HEK293 (cell line): ENCODE results near the gene IBTK.

Source experiments
- CTCF ChIP-seq: fragments of 450-650 bp; formaldehyde crosslinking; IDR thresholded peaks from 2 replicates; pipeline ENCODE4 v1.5.1; 2016; ENCODE audit warnings: missing biosample characterization, missing genetic modification characterization
- HOXA7 ChIP-seq: sonication (generic); formaldehyde crosslinking; IDR thresholded peaks from 2 replicates; pipeline ENCODE4 v1.8.1; 2022; ENCODE audit warnings: missing genetic modification reagents, borderline replicate concordance
- KLF1 ChIP-seq: fragments of 450-650 bp; formaldehyde crosslinking; IDR thresholded peaks from 2 replicates; pipeline ENCODE4 v1.5.1; 2016; ENCODE audit warnings: missing biosample characterization, missing genetic modification characterization
- KLF16 ChIP-seq: fragments of 450-650 bp; formaldehyde crosslinking; IDR thresholded peaks from 2 replicates; pipeline ENCODE4 v1.5.1; 2017; ENCODE audit warnings: missing biosample characterization, missing genetic modification characterization
- KLF9 ChIP-seq: fragments of 450-650 bp; formaldehyde crosslinking; IDR thresholded peaks from 2 replicates; pipeline ENCODE4 v1.5.1; 2016; ENCODE audit warnings: missing biosample characterization, missing genetic modification characterization, low read depth
- MZF1 ChIP-seq: fragments of 450-650 bp; formaldehyde crosslinking; IDR thresholded peaks from 2 replicates; pipeline ENCODE4 v1.5.1; 2017; ENCODE audit warnings: missing biosample characterization, missing genetic modification characterization, borderline replicate concordance
- SETDB1 ChIP-seq: IDR thresholded peaks from one replicate; pipeline ENCODE4 v1.6.1; 2017; ENCODE audit warnings: mild to moderate bottlenecking, low read length, moderate library complexity, mixed read lengths; ENCODE audit not compliant: insufficient read length
- WT1 ChIP-seq: fragments of 450-650 bp; formaldehyde crosslinking; IDR thresholded peaks from 2 replicates; pipeline ENCODE4 v1.5.1; 2016; ENCODE audit warnings: missing biosample characterization, missing genetic modification characterization
- ZBTB10 ChIP-seq: fragments of 450-650 bp; formaldehyde crosslinking; IDR thresholded peaks from 2 replicates; pipeline ENCODE4 v1.5.1; 2016; ENCODE audit warnings: missing biosample characterization, missing genetic modification characterization
- ZBTB48 ChIP-seq: fragments of 450-650 bp; formaldehyde crosslinking; IDR thresholded peaks from 2 replicates; pipeline ENCODE4 v1.5.1; 2016; ENCODE audit warnings: missing biosample characterization, missing genetic modification characterization
- ZEB2 ChIP-seq: fragments of 450-650 bp; formaldehyde crosslinking; IDR thresholded peaks from 2 replicates; pipeline ENCODE4 v1.5.1; 2016; ENCODE audit warnings: missing biosample characterization, missing genetic modification characterization
- ZNF202 ChIP-seq: fragments of 450-650 bp; formaldehyde crosslinking; IDR thresholded peaks from 2 replicates; pipeline ENCODE4 v1.5.1; 2016; ENCODE audit warnings: missing biosample characterization, missing genetic modification characterization, borderline replicate concordance
- ZNF221 ChIP-seq: fragments of 450-650 bp; formaldehyde crosslinking; IDR thresholded peaks from 2 replicates; pipeline ENCODE4 v1.5.1; 2017; ENCODE audit warnings: missing biosample characterization, missing genetic modification characterization, borderline replicate concordance
- ZNF266 ChIP-seq: fragments of 450-650 bp; formaldehyde crosslinking; IDR thresholded peaks from 2 replicates; pipeline ENCODE4 v1.5.1; 2016; ENCODE audit warnings: missing biosample characterization, missing genetic modification characterization, low read depth
- ZNF37A ChIP-seq: fragments of 450-650 bp; IDR thresholded peaks from 2 replicates; pipeline ENCODE4 v1.5.1; 2018; ENCODE audit warnings: missing biosample characterization, missing genetic modification characterization
- ZNF398 ChIP-seq: fragments of 450-650 bp; formaldehyde crosslinking; IDR thresholded peaks from 2 replicates; pipeline ENCODE4 v1.5.1; 2017; ENCODE audit warnings: missing biosample characterization, missing genetic modification characterization
- ZNF518A ChIP-seq: fragments of 450-650 bp; formaldehyde crosslinking; conservative IDR thresholded peaks from 2 replicates; pipeline ENCODE4 v1.5.1; 2016; ENCODE audit warnings: low read depth, missing biosample characterization, missing genetic modification characterization
- ZNF544 ChIP-seq: fragments of 450-650 bp; formaldehyde crosslinking; IDR thresholded peaks from 2 replicates; pipeline ENCODE4 v1.5.0; 2017; ENCODE audit warnings: missing biosample characterization, missing genetic modification characterization
- ZNF580 ChIP-seq: fragments of 450-650 bp; formaldehyde crosslinking; IDR thresholded peaks from 2 replicates; pipeline ENCODE4 v1.5.1; 2016; ENCODE audit warnings: missing biosample characterization, missing genetic modification characterization
- ZNF600 ChIP-seq: fragments of 450-650 bp; formaldehyde crosslinking; IDR thresholded peaks from 2 replicates; pipeline ENCODE4 v1.5.1; 2016; ENCODE audit warnings: missing biosample characterization, missing genetic modification characterization
- ZNF660 ChIP-seq: fragments of 450-650 bp; IDR thresholded peaks from 2 replicates; pipeline ENCODE4 v1.5.1; 2018; ENCODE audit warnings: missing biosample characterization, mild to moderate bottlenecking, missing genetic modification characterization
- ZNF664 ChIP-seq: fragments of 450-650 bp; formaldehyde crosslinking; IDR thresholded peaks from 2 replicates; pipeline ENCODE4 v1.5.1; 2016; ENCODE audit warnings: missing biosample characterization, missing genetic modification characterization
- ZSCAN30 ChIP-seq: fragments of 450-650 bp; IDR thresholded peaks from 2 replicates; pipeline ENCODE4 v1.5.1; 2018; ENCODE audit warnings: missing biosample characterization, mild to moderate bottlenecking, missing genetic modification characterization, moderate library complexity
- TF ChIP-seq, protein P1 (sequence below): fragments of 450-650 bp; formaldehyde crosslinking; IDR thresholded peaks from 2 replicates; pipeline ENCODE4 v1.5.1; 2017; ENCODE audit warnings: missing biosample characterization, missing genetic modification characterization
- TF ChIP-seq, protein P2 (sequence below): fragments of 450-650 bp; formaldehyde crosslinking; IDR thresholded peaks from 2 replicates; pipeline ENCODE4 v1.5.1; 2017; ENCODE audit warnings: missing biosample characterization, missing genetic modification characterization

Gene IBTK

DNA sequence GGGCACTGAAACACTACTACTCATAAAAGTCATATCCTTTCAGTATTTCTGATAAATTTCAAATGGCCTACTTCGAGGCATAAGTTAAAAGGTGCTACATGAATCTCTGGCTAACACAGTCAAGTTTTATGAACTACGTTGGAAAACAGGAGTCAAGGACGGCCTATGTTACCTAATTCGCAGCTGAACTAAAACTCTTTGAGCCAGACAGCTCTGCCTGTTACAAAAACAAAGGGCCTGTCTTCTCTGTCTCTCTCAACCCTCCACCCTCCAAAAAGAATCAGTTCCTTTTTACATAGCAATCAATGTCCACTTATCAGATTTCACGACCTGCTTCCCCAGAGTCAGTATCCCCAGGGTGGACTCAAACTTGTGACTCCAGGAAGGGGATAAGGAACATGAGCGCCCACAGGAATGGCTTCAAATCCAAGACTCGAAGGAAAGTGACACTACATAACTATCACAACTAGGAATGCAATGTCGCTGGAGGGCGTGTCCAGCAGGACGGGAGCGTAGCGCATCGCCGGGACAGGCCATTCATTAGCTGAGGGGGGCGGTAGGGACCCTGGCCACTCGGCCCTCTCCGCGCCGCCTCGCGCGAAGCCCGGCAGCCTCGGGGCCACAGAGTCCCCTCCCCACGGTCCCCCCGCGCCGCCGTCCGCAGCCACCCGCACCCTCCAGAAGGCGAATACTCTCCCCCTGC, 591 bp downstream of the IBTK start (continued):
- TF ChIP-seq, protein P1, sequence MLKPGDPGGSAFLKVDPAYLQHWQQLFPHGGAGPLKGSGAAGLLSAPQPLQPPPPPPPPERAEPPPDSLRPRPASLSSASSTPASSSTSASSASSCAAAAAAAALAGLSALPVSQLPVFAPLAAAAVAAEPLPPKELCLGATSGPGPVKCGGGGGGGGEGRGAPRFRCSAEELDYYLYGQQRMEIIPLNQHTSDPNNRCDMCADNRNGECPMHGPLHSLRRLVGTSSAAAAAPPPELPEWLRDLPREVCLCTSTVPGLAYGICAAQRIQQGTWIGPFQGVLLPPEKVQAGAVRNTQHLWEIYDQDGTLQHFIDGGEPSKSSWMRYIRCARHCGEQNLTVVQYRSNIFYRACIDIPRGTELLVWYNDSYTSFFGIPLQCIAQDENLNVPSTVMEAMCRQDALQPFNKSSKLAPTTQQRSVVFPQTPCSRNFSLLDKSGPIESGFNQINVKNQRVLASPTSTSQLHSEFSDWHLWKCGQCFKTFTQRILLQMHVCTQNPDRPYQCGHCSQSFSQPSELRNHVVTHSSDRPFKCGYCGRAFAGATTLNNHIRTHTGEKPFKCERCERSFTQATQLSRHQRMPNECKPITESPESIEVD (tag by site-specific recombination) = no peak
- TF ChIP-seq HOXA7 (CRISPR knock-in tag) = no peak
- TF ChIP-seq ZNF544 (tag by site-specific recombination) = no peak
- no peak for TF ChIP-seq ZNF37A (tag by site-specific recombination)
- peak; percentile 74 for TF ChIP-seq ZSCAN30
- peak; percentile 54 for TF ChIP-seq KLF1
- no peak for TF ChIP-seq ZNF202 (tag by site-specific recombination)
- TF ChIP-seq KLF9 (tag by site-specific recombination) = peak; percentile 95
- peak; percentile 83 for TF ChIP-seq ZBTB48
- no peak for TF ChIP-seq ZNF580 (tag by site-specific recombination)
- peak; percentile 97; the same call in 1 of the 2 replicates for TF ChIP-seq MZF1 (tag by site-specific recombination)
- TF ChIP-seq WT1 (tag by site-specific recombination) = no peak
- no peak for TF ChIP-seq ZNF221 (tag by site-specific recombination)
- no peak for TF ChIP-seq SETDB1
- no peak for TF ChIP-seq ZNF664
- TF ChIP-seq ZBTB10 = no peak
- TF ChIP-seq ZNF660 (tag by site-specific recombination) = peak; percentile 34; the same call in 1 of the 2 replicates
- peak; percentile 90 for TF ChIP-seq CTCF (tag by site-specific recombination)
- TF ChIP-seq KLF16 = peak; percentile 75; the same call in 1 of the 2 replicates
- no peak for TF ChIP-seq ZEB2 (tag by site-specific recombination)
- TF ChIP-seq ZNF600 (tag by site-specific recombination) = peak; percentile 90; the same call in 1 of the 2 replicates
- no peak for TF ChIP-seq ZNF518A (tag by site-specific recombination)
- TF ChIP-seq ZNF398 = peak; percentile 67; the same call in 1 of the 2 replicates
- no peak for TF ChIP-seq ZNF266
- TF ChIP-seq, protein P2, sequence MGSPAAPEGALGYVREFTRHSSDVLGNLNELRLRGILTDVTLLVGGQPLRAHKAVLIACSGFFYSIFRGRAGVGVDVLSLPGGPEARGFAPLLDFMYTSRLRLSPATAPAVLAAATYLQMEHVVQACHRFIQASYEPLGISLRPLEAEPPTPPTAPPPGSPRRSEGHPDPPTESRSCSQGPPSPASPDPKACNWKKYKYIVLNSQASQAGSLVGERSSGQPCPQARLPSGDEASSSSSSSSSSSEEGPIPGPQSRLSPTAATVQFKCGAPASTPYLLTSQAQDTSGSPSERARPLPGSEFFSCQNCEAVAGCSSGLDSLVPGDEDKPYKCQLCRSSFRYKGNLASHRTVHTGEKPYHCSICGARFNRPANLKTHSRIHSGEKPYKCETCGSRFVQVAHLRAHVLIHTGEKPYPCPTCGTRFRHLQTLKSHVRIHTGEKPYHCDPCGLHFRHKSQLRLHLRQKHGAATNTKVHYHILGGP (tag by site-specific recombination) = no peak
